Measurements from ENCODE around the gene SLC5A1. TPM values are rescaled to one million over a fixed set of nuclear protein-coding genes. Genes with fewer than 3 reads are reported as not detected.

SLC5A1 gene
- polyA plus RNA-seq, 3 donors = not detected

DNA sequence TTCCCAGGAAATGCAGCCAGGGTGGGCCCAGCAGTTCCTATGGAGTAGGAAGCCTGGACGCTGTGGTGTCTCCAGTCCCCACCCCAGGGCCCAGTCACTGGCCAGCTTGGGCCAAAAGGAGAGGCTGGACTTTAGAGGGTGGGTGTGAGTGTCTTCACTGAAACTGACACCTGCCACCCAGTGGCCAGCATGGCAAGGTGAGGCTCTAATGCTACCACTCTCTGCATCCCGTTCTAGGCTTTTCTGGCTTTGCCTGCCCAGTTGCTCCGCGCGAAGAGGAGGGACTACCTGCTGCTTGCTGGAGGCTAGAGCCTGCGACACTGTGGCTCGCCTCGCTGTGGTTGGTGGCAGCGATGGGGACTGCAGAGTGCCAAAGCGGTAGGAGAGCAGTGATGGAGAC lies 80.6 kb downstream of the SLC5A1 start:
- peaks cover 0 to 4% (median 2%) of the 10 kb centered on the region in 7 donors for H3K9me3 Mint-ChIP-seq
- H3K36me3 ChIP-seq (replicated peaks in 1 of 2; ENCODE audit: control insufficient read depth in 1 of 2, insufficient read depth in 2 of 2, low read length in 2 of 2) = no peaks in the 10 kb centered on the region
- H3K4me3 ChIP-seq (replicated peaks in 1 of 3; ENCODE audit: low read depth in 2 of 3, low read length in 3 of 3) = no peak overlapping the region
- no peak for DNase-seq
- no peaks in the 10 kb centered on the region for H3K79me2 ChIP-seq (ENCODE audit: insufficient read depth, low read length)
- no peaks in the 10 kb centered on the region for H3K27me3 ChIP-seq (ENCODE audit: control insufficient read depth in 2 of 2, insufficient read depth in 2 of 2, low read length in 2 of 2)
- peaks cover 4% of the 10 kb centered on the region for H3K4me1 Mint-ChIP-seq
- H3K27ac ChIP-seq (ENCODE audit: low read depth in 1 of 2, low read length in 2 of 2) = no peak overlapping the region
- H3K9me3 ChIP-seq (replicated peaks in 1 of 2; ENCODE audit: control insufficient read depth in 1 of 2, insufficient read depth in 1 of 2, low read length in 2 of 2) = no peaks in the 10 kb centered on the region
- no peak overlapping the region for H3K4me2 ChIP-seq (replicated peaks; ENCODE audit: extremely low read depth, low read length, poor library complexity, severe bottlenecking)
- no peak for TF ChIP-seq CTCF (IDR thresholded peaks at IDR 0.05)
- no peak overlapping the region for H3K9ac ChIP-seq (ENCODE audit: insufficient read depth, low read length, poor library complexity, severe bottlenecking)
- no peaks in the 10 kb centered on the region for H4K20me1 ChIP-seq (ENCODE audit: insufficient read depth, low read length)
- no peaks in the 10 kb centered on the region for H3K4me1 ChIP-seq (ENCODE audit: control insufficient read depth in 1 of 2, insufficient read depth in 2 of 2, low read length in 2 of 2)
- no peak overlapping the region for H2AFZ ChIP-seq (ENCODE audit: insufficient read depth, low read depth, low read length, poor library complexity, severe bottlenecking)
- intact Hi-C loops (cut with micrococcal nuclease) = loop anchor here in 1 of 2 donors (10.0 kb wide), 1 partner anchor 51 kb away; no protein-coding TSS in a partner anchor
- 94% methylated on average over 10 of the region's 10 CpGs for WGBS (ENCODE audit: insufficient coverage)
- H3K36me3 Mint-ChIP-seq = no peaks in the 10 kb centered on the region
- no peak overlapping the region for H3K27ac Mint-ChIP-seq
- peaks cover 0 to 7% (median 0%) of the 10 kb centered on the region in 3 donors for H3K27me3 Mint-ChIP-seq (ENCODE audit: low read depth in 3 of 3)
- H3K4me3 Mint-ChIP-seq = no peak overlapping the region

GRCh38 chr22:32127904-32128303 lies 84.8 kb downstream of the SLC5A1 start:
- Histone ChIP-seq H3K27me3 (ENCODE audit: control insufficient read depth in 2 of 2, insufficient read depth in 2 of 2, low read length in 2 of 2) (no peaks in the 10 kb centered on the region), H3K4me2 (replicated peaks; ENCODE audit: extremely low read depth, low read length, poor library complexity, severe bottlenecking) (no peak overlapping the region), H4K20me1 (ENCODE audit: insufficient read depth, low read length) (no peaks in the 10 kb centered on the region), H3K4me1 (ENCODE audit: control insufficient read depth in 1 of 2, insufficient read depth in 2 of 2, low read length in 2 of 2) (no peaks in the 10 kb centered on the region), H3K9me3 (replicated peaks in 1 of 2; ENCODE audit: control insufficient read depth in 1 of 2, insufficient read depth in 1 of 2, low read length in 2 of 2) (no peaks in the 10 kb centered on the region), H3K9ac (ENCODE audit: insufficient read depth, low read length, poor library complexity, severe bottlenecking) (no peak overlapping the region), H3K27ac (ENCODE audit: low read depth in 1 of 2, low read length in 2 of 2) (no peak overlapping the region), H3K4me3 (replicated peaks in 1 of 3; ENCODE audit: low read depth in 2 of 3, low read length in 3 of 3) (no peak overlapping the region), H3K36me3 (replicated peaks in 1 of 2; ENCODE audit: control insufficient read depth in 1 of 2, insufficient read depth in 2 of 2, low read length in 2 of 2) (no peaks in the 10 kb centered on the region), H3K79me2 (ENCODE audit: insufficient read depth, low read length) (no peaks in the 10 kb centered on the region), H2AFZ (ENCODE audit: insufficient read depth, low read depth, low read length, poor library complexity, severe bottlenecking) (no peak overlapping the region)
- H3K27ac Mint-ChIP-seq = no peak overlapping the region
- no peak overlapping the region for H3K4me3 Mint-ChIP-seq
- intact Hi-C loops (cut with micrococcal nuclease) = loop anchor here (5.0 to 10.0 kb wide), 2 partner anchors 39 to 47 kb away; no protein-coding TSS in a partner anchor
- H3K9me3 Mint-ChIP-seq = no peaks in the 10 kb centered on the region
- DNase-seq = no peak
- H3K27me3 Mint-ChIP-seq (ENCODE audit: low read depth in 3 of 3) = peaks cover 0 to 8% (median 2%) of the 10 kb centered on the region in 3 donors
- TF ChIP-seq CTCF (IDR thresholded peaks at IDR 0.05) = no peak
- 79% methylated on average over 2 of the region's 4 CpGs for WGBS (ENCODE audit: insufficient coverage)
- no peaks in the 10 kb centered on the region for H3K36me3 Mint-ChIP-seq
- peaks cover 4% of the 10 kb centered on the region for H3K4me1 Mint-ChIP-seq

Measured in CD14-positive monocyte (primary cell).